Fibroblast of villous mesenchyme (primary cell): ENCODE results near the gene LRRC47. TPM values are rescaled to one million over a fixed set of nuclear protein-coding genes. Genes with fewer than 3 reads are reported as not detected.

ENCODE experiments used
- DNase-seq: peaks from one replicate; pipeline ENCODE4 v3.0.0-alpha.2; 2010; ENCODE audit warnings: low read depth
- H3K4me3 ChIP-seq: 2 replicates; pipeline ENCODE4 v1.5.1; 2011; ENCODE audit warnings: low read depth, mild to moderate bottlenecking, low read length
- CTCF ChIP-seq: IDR thresholded peaks from 2 replicates; pipeline ENCODE4 v1.5.1; 2012; ENCODE audit warnings: low read depth, mild to moderate bottlenecking, low read length; ENCODE audit not compliant: insufficient read depth
- total RNA-seq: library from RNA; depleted of rRNA; stranded (reverse); fragments of >200 nt; gene quantifications from 2 replicates; pipeline ENCODE4 v1.2.3, GENCODE V29; 2012

LRRC47 gene
- total RNA-seq, 1 donor, result 31.1 TPM

- TF ChIP-seq CTCF, result no peak
- no peak overlapping the region for H3K4me3 ChIP-seq
- no peak for DNase-seq
Observed at GRCh38 chr1:3762151-3762872, 34.0 kb downstream of the LRRC47 start.

GRCh38 chr1:3761296-3762010 lies 34.8 kb downstream of the LRRC47 start:
- TF ChIP-seq CTCF, result no peak
- H3K4me3 ChIP-seq, result no peak overlapping the region
- DNase-seq, result no peak

GRCh38 chr1:3759796-3760195 lies 36.5 kb downstream of the LRRC47 start:
- no peak overlapping the region for H3K4me3 ChIP-seq
- TF ChIP-seq CTCF, result no peak
- no peak for DNase-seq

GRCh38 chr1:3759164-3759563 lies 37.1 kb downstream of the LRRC47 start:
- DNase-seq, result no peak
- no peak for TF ChIP-seq CTCF
- H3K4me3 ChIP-seq, result no peak overlapping the region

- TF ChIP-seq CTCF, result no peak
- no peak for DNase-seq
- no peak overlapping the region for H3K4me3 ChIP-seq
Observed at GRCh38 chr1:3756394-3756793, 39.9 kb downstream of the LRRC47 start.

- no peak for DNase-seq
- no peak for TF ChIP-seq CTCF
- H3K4me3 ChIP-seq, result no peak overlapping the region
Observed at GRCh38 chr1:3753656-3754454, 42.4 kb downstream of the LRRC47 start.
